Uterus (tissue), 2 donors: ENCODE measurements around the gene LGALS12.

Source experiments
- POLR2A ChIP-seq, 2 donors: fragments of 450-650 bp; IDR thresholded peaks; one replicate each; pipeline ENCODE4 v1.6.1; 2016; ENCODE audit warnings: antibody characterized with exemption in 2 of 2, mild to moderate bottlenecking in 1 of 2, moderate library complexity in 1 of 2
- TF ChIP-seq, protein P1 (sequence below), 4 experiments: fragments of 200-600 bp in 2 of 4; fragments of 450-650 bp in 2 of 4; sonication (generic) in 2 of 4; IDR thresholded peaks; one replicate each; pipeline ENCODE4 v1.5.1; 2016 to 2019; ENCODE audit warnings: antibody characterized with exemption in 4 of 4, mild to moderate bottlenecking in 2 of 4, moderate library complexity in 1 of 4

DNA sequence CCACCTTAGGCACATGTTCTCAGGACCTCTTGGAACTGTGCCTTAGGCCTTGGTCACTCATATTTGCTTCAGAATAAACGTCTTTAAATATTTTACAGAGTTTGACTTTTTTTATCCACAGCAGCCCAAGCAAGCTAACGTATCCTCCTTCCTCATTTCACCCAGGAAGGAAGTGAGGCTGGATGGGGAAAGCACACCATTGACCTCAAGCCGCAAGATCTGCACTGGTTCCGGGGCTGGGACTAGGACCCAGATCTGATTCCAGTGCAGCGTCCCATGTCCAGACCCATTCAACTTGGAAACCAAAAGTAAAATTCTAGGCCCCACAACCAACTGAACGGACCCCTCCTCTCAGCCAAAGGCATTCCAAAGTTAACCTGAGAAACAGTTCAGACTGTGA lies 2.4 kb upstream of the LGALS12 start:
- TF ChIP-seq POLR2A (IDR thresholded peaks at IDR 0.05), result no peak
- TF ChIP-seq, protein P1, sequence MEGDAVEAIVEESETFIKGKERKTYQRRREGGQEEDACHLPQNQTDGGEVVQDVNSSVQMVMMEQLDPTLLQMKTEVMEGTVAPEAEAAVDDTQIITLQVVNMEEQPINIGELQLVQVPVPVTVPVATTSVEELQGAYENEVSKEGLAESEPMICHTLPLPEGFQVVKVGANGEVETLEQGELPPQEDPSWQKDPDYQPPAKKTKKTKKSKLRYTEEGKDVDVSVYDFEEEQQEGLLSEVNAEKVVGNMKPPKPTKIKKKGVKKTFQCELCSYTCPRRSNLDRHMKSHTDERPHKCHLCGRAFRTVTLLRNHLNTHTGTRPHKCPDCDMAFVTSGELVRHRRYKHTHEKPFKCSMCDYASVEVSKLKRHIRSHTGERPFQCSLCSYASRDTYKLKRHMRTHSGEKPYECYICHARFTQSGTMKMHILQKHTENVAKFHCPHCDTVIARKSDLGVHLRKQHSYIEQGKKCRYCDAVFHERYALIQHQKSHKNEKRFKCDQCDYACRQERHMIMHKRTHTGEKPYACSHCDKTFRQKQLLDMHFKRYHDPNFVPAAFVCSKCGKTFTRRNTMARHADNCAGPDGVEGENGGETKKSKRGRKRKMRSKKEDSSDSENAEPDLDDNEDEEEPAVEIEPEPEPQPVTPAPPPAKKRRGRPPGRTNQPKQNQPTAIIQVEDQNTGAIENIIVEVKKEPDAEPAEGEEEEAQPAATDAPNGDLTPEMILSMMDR (IDR thresholded peaks at IDR 0.05), result no peak
